Muscle of leg (tissue), 11 donors: ENCODE measurements around the gene CFAP206. TPM values are rescaled to one million over a fixed set of nuclear protein-coding genes. Genes with fewer than 3 reads are reported as not detected.

Experiments
- DNase-seq: peaks from one replicate; pipeline ENCODE4 v3.0.0; 2013
- H3K27ac ChIP-seq: one replicate; pipeline ENCODE4 v1.5.1; 2013; ENCODE audit warnings: mild to moderate bottlenecking, low read length, control low read depth
- H3K27me3 ChIP-seq: one replicate; pipeline ENCODE4 v1.6.1; 2013; ENCODE audit warnings: low read length; ENCODE audit not compliant: control insufficient read depth, insufficient read depth
- H3K36me3 ChIP-seq: one replicate; pipeline ENCODE4 v1.6.1; 2013; ENCODE audit warnings: low read length; ENCODE audit not compliant: control insufficient read depth, insufficient read depth
- H3K4me1 ChIP-seq: one replicate; pipeline ENCODE4 v1.6.1; 2013; ENCODE audit warnings: low read length; ENCODE audit not compliant: control insufficient read depth, insufficient read depth
- H3K4me3 ChIP-seq: one replicate; pipeline ENCODE4 v1.5.1; 2013; ENCODE audit warnings: low read length, control low read depth
- H3K9me3 ChIP-seq: replicated peaks from 2 replicates; pipeline ENCODE4 v1.6.1; 2013; ENCODE audit warnings: low read depth, low read length; ENCODE audit not compliant: control insufficient read depth
- WGBS: methylation state at CpG from one replicate; pipeline ENCODE4 v1.1.5; 2013; ENCODE audit warnings: missing lambda C conversion rate; ENCODE audit not compliant: insufficient coverage; 5-methylcytosine and 5-hydroxymethylcytosine counted together
- polyA plus RNA-seq, 8 donors: library from polyadenylated mRNA; unstranded; fragments of 120-200 nt; gene quantifications; one replicate each; pipeline versions ENCODE4 v1.2.1 to v1.2.3, GENCODE V29; 2013; ENCODE audit warnings: inconsistent platforms in 1 of 8, low replicate concordance in 1 of 8; ENCODE audit not compliant: insufficient read length in 8 of 8, insufficient read depth in 1 of 8
- total RNA-seq: library from RNA; stranded (reverse); fragments of 120-200 nt; gene quantifications from one replicate; pipeline ENCODE4 v1.2.4, GENCODE V29; 2013

CFAP206 gene
- total and polyA plus RNA-seq, 9 donors = 0.09 to 0.30 (median 0.19) TPM; not detected in 1

- H3K36me3 ChIP-seq = peaks cover 10% of the 10 kb centered on the region
- no CpG with 5 or more reads among the region's 6 CpGs for WGBS
Measured at GRCh38 chr6:87501809-87502572, 94.2 kb downstream of the CFAP206 start.

GRCh38 chr6:87504441-87504840 is 96.7 kb downstream of the CFAP206 start:
- Histone ChIP-seq H3K4me1 (no peaks in the 10 kb centered on the region), H3K4me3 (no peak overlapping the region), H3K36me3 (peaks cover 10% of the 10 kb centered on the region), H3K27ac (no peak overlapping the region), H3K9me3 (no peaks in the 10 kb centered on the region), H3K27me3 (no peaks in the 10 kb centered on the region)
- DNase-seq = peak; percentile 15
- no CpG with 5 or more reads among the region's 1 CpG for WGBS

More at GRCh38 chr6:87501809-87502572, 94.2 kb downstream of the CFAP206 start:
- Histone ChIP-seq H3K27me3 (no peaks in the 10 kb centered on the region), H3K27ac (no peak overlapping the region), H3K4me1 (no peaks in the 10 kb centered on the region), H3K4me3 (no peak overlapping the region), H3K9me3 (no peaks in the 10 kb centered on the region)
- no peak for DNase-seq

Other genes with a start within 250 kb of the CFAP206 start
- gene SMIM8, start 85.4 kb upstream of the CFAP206 start, total RNA-seq = 10.4 TPM
- 10 to 100 TPM in 5 of 8 donors, 1 to 10 TPM in 3; 9.1 to 14.1 (median 10.7) TPM for gene SMIM8, start 85.4 kb upstream of the CFAP206 start, polyA plus RNA-seq
- gene GJB7, start 78.7 kb upstream of the CFAP206 start, total RNA-seq = not detected
- gene GJB7, start 78.7 kb upstream of the CFAP206 start, polyA plus RNA-seq = under 1 TPM in 3 of 8 donors, not detected in 5; 0.11 to 0.91 (median 0.17) TPM
- gene C6orf163, start 63.2 kb upstream of the CFAP206 start, total RNA-seq = 3.8 TPM
- gene C6orf163, start 63.2 kb upstream of the CFAP206 start, polyA plus RNA-seq = 1 to 10 TPM in 7 of 8 donors, under 1 TPM in 1; 0.83 to 3.6 (median 1.5) TPM
- 15.0 TPM for gene SLC35A1, start 65.0 kb downstream of the CFAP206 start, total RNA-seq
- 10 to 100 TPM; 16.6 to 22.3 (median 18.4) TPM for gene SLC35A1, start 65.0 kb downstream of the CFAP206 start, polyA plus RNA-seq
- 51.1 TPM for gene RARS2, start 182.0 kb downstream of the CFAP206 start, total RNA-seq
- gene RARS2, start 182.0 kb downstream of the CFAP206 start, polyA plus RNA-seq = 10 to 100 TPM; 38.7 to 51.6 (median 42.6) TPM
- gene ORC3, start 182.2 kb downstream of the CFAP206 start, total RNA-seq = 29.1 TPM
- 10 to 100 TPM; 20.2 to 26.5 (median 23.7) TPM for gene ORC3, start 182.2 kb downstream of the CFAP206 start, polyA plus RNA-seq